Thymus (tissue), 11 donors: ENCODE data around the gene AUTS2. TPM values are rescaled to one million over a fixed set of nuclear protein-coding genes. Genes with fewer than 3 reads are reported as not detected.
A peak's percentile ranks its signal among the peaks of the same experiment; 100 is the strongest.

Experiments used
- DNase-seq, 9 donors: peaks; one replicate each; pipeline ENCODE4 v3.0.0-alpha.2; 2013; ENCODE audit warnings: low spot score in 9 of 9, low read depth in 6 of 9, missing footprints in 1 of 9
- H3K27ac ChIP-seq, 2 donors: one replicate each; pipeline ENCODE4 v1.5.1; 2013; ENCODE audit warnings: control low read depth in 1 of 2, low read depth in 1 of 2, low read length in 1 of 2, mild to moderate bottlenecking in 1 of 2, moderate library complexity in 1 of 2
- H3K27me3 ChIP-seq, 2 donors: one replicate each; pipeline ENCODE4 v1.5.1; 2013; ENCODE audit warnings: low read length in 1 of 2; ENCODE audit not compliant: control insufficient read depth in 2 of 2, insufficient read depth in 1 of 2
- H3K36me3 ChIP-seq, 2 donors: one replicate each; pipeline ENCODE4 v1.5.1; 2013; ENCODE audit warnings: low read length in 1 of 2, mild to moderate bottlenecking in 1 of 2, moderate library complexity in 1 of 2; ENCODE audit not compliant: control insufficient read depth in 2 of 2, insufficient read depth in 2 of 2
- H3K4me1 ChIP-seq, 2 donors: one replicate each; pipeline ENCODE4 v1.5.1; 2013; ENCODE audit warnings: low read length in 2 of 2; ENCODE audit not compliant: control insufficient read depth in 2 of 2, insufficient read depth in 2 of 2
- H3K4me3 ChIP-seq, 2 donors: one replicate each; pipeline ENCODE4 v1.5.1; 2013; ENCODE audit warnings: low read length in 2 of 2, control low read depth in 1 of 2, mild to moderate bottlenecking in 1 of 2
- H3K9me3 ChIP-seq, 2 donors: one replicate each; pipeline ENCODE4 v1.5.1; 2013; ENCODE audit warnings: low read length in 1 of 2, mild to moderate bottlenecking in 1 of 2; ENCODE audit not compliant: control insufficient read depth in 2 of 2, insufficient read depth in 1 of 2
- WGBS: extraction: QIAGEN DNeasy Blood & Tissue Kit; methylation state at CpG from one replicate; pipeline ENCODE4 v1.1.7; 2013; 5-methylcytosine and 5-hydroxymethylcytosine counted together
- polyA plus RNA-seq: library from polyadenylated mRNA; stranded (reverse); fragments of 200-250 nt; gene quantifications from one replicate; pipeline ENCODE4 v1.2.3, GENCODE V29; 2013
- total RNA-seq: library from RNA; stranded (reverse); fragments of 120-200 nt; gene quantifications from one replicate; pipeline ENCODE4 v1.2.4, GENCODE V29; 2013
- donor health status: healthy.

AUTS2 gene
- total and polyA plus RNA-seq, 2 donors: 9.2 to 17.1 TPM

DNA sequence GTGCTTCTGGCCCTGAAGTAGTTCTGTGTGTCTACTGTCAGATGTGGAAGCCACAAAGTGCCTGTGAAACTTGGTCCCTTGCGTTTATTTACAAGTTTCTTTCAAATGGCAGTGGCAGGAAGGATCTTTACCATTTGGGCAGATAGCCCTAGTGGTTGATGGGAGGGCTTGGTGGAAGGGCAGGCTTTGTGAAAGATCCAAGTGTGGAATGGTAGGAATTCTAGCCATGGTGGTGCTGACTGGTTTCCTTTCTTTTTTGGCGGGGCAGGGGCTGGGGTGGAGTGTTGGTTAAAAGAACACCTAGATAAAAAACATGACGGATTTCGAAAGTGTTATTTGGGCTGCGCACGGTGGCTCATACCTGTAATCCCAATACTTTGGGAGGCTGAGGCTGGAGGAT, 27.0 kb downstream of the AUTS2 start:
- no peaks in the 10 kb centered on the region for H3K27me3 ChIP-seq
- H3K36me3 ChIP-seq: no peaks in the 10 kb centered on the region
- no peak overlapping the region for H3K4me3 ChIP-seq
- 90% methylated on average over 6 of the region's 6 CpGs for whole genome bisulfite sequencing
- H3K27ac ChIP-seq: no peak overlapping the region
- peaks cover 0 to 11% of the 10 kb centered on the region in 2 donors for H3K4me1 ChIP-seq
- no peaks in the 10 kb centered on the region for H3K9me3 ChIP-seq
- peak in 1 of 9 donors; percentile 23 for DNase-seq

GRCh38 chr7:69625798-69626197, 27.5 kb downstream of the AUTS2 start:
- DNase-seq: no peak
- H3K36me3 ChIP-seq: no peaks in the 10 kb centered on the region
- peaks cover 0 to 11% of the 10 kb centered on the region in 2 donors for H3K4me1 ChIP-seq
- H3K4me3 ChIP-seq: no peak overlapping the region
- no peaks in the 10 kb centered on the region for H3K27me3 ChIP-seq
- WGBS: 91% methylated on average over 2 of the region's 2 CpGs
- no peaks in the 10 kb centered on the region for H3K9me3 ChIP-seq
- H3K27ac ChIP-seq: no peak overlapping the region

- no peak overlapping the region for H3K4me3 ChIP-seq
- H3K4me1 ChIP-seq: peaks cover 0 to 4% of the 10 kb centered on the region in 2 donors
- no peak for DNase-seq
- no peak overlapping the region for H3K27ac ChIP-seq
- WGBS: 77% methylated on average over 5 of the region's 5 CpGs
- no peaks in the 10 kb centered on the region for H3K9me3 ChIP-seq
- no peaks in the 10 kb centered on the region for H3K27me3 ChIP-seq
- H3K36me3 ChIP-seq: no peaks in the 10 kb centered on the region
Observed at GRCh38 chr7:69630292-69630691, 32.0 kb downstream of the AUTS2 start.

- DNase-seq: no peak
- WGBS: 98% methylated on average over 3 of the region's 3 CpGs
- no peaks in the 10 kb centered on the region for H3K4me1 ChIP-seq
Observed at GRCh38 chr7:69631131-69631530, 32.9 kb downstream of the AUTS2 start.

GRCh38 chr7:69632280-69632679, 34.0 kb downstream of the AUTS2 start:
- H3K36me3 ChIP-seq: no peaks in the 10 kb centered on the region
- over 99% methylated on average over 3 of the region's 3 CpGs for WGBS
- no peaks in the 10 kb centered on the region for H3K27me3 ChIP-seq
- no peak overlapping the region for H3K27ac ChIP-seq
- H3K4me1 ChIP-seq: no peaks in the 10 kb centered on the region
- no peaks in the 10 kb centered on the region for H3K9me3 ChIP-seq
- no peak overlapping the region for H3K4me3 ChIP-seq
- no peak for DNase-seq

More at GRCh38 chr7:69631131-69631530, 32.9 kb downstream of the AUTS2 start:
- H3K9me3 ChIP-seq: no peaks in the 10 kb centered on the region
- H3K36me3 ChIP-seq: no peaks in the 10 kb centered on the region
- H3K27ac ChIP-seq: no peak overlapping the region
- no peaks in the 10 kb centered on the region for H3K27me3 ChIP-seq
- no peak overlapping the region for H3K4me3 ChIP-seq

GRCh38 chr7:69633122-69633831, 35.0 kb downstream of the AUTS2 start:
- Histone ChIP-seq H3K4me1 (no peaks in the 10 kb centered on the region), H3K9me3 (no peaks in the 10 kb centered on the region), H3K4me3 (no peak overlapping the region), H3K27me3 (no peaks in the 10 kb centered on the region), H3K36me3 (no peaks in the 10 kb centered on the region), H3K27ac (no peak overlapping the region)
- 96% methylated on average over 2 of the region's 2 CpGs for WGBS
- DNase-seq: no peak

GRCh38 chr7:69635555-69636185, 37.4 kb downstream of the AUTS2 start:
- WGBS: 97% methylated on average over 4 of the region's 4 CpGs
- Histone ChIP-seq H3K27ac (no peak overlapping the region), H3K4me1 (no peaks in the 10 kb centered on the region)

GRCh38 chr7:69638674-69639073, 40.4 kb downstream of the AUTS2 start:
- no peaks in the 10 kb centered on the region for H3K4me1 ChIP-seq
- H3K36me3 ChIP-seq: no peaks in the 10 kb centered on the region
- no peak overlapping the region for H3K4me3 ChIP-seq
- no peaks in the 10 kb centered on the region for H3K9me3 ChIP-seq
- WGBS: 98% methylated on average over 1 of the region's 1 CpG
- no peak for DNase-seq
- H3K27ac ChIP-seq: no peak overlapping the region
- no peaks in the 10 kb centered on the region for H3K27me3 ChIP-seq

More at GRCh38 chr7:69635555-69636185, 37.4 kb downstream of the AUTS2 start:
- Histone ChIP-seq H3K36me3 (no peaks in the 10 kb centered on the region), H3K27me3 (no peaks in the 10 kb centered on the region), H3K9me3 (no peaks in the 10 kb centered on the region), H3K4me3 (no peak overlapping the region)
- DNase-seq: no peak

DNA sequence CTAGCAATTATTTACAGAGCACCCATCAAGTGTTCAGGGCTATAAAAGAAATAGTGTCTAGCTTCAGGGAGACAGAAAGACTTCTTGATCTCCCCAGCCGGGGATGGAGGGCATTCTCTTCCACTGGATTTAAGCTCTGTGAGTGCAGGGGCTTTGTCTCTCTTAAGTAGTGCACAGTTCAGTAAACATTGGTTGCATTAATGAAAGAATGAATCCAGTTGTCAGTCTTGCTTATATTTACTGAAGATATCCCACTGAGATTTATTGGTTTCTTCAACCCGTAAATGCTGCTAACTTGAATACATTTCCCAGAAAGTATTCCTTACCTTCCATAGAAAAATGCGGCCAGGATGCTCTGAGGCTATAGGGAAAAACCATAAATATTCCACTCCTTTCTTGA, 41.9 kb downstream of the AUTS2 start:
- Histone ChIP-seq H3K4me3 (no peak overlapping the region), H3K27ac (no peak overlapping the region), H3K36me3 (no peaks in the 10 kb centered on the region), H3K27me3 (no peaks in the 10 kb centered on the region), H3K4me1 (no peaks in the 10 kb centered on the region), H3K9me3 (no peaks in the 10 kb centered on the region)
- no peak for DNase-seq
- WGBS: 98% methylated on average over 3 of the region's 3 CpGs
